Activated CD8-positive, alpha-beta T cell treated with anti-CD3 and anti-CD28 coated beads for 36 hours (primary cell): ENCODE measurements around the gene HOPX. TPM values are rescaled to one million over a fixed set of nuclear protein-coding genes. Genes with fewer than 3 reads are reported as not detected.
A peak's percentile ranks its signal among the peaks of the same experiment; 100 is the strongest.
"Not testable (repeated sequence)": the region's sequence is repeated elsewhere in the genome, so short reads cannot be mapped to it uniquely, and the experiment has no call there.

Source experiments
- ATAC-seq: fragments of 200-7000 bp; cut with Tn5 transposase; one replicate; pipeline ENCODE4 v1.10.0; 2021; ENCODE audit warnings: mild to moderate bottlenecking, moderate library complexity
- CTCF ChIA-PET: fragments of 350-600 bp; sonication (Branson Sonifier 250); formaldehyde crosslinking; loops from one replicate; lab custom pipeline; 2021; ENCODE audit warnings: antibody characterized with exemption; lab: Charles Lee
- POLR2A ChIA-PET: fragments of 350-600 bp; sonication (Branson Sonifier 250); formaldehyde crosslinking; loops from one replicate; lab custom pipeline; 2021; ENCODE audit warnings: antibody characterized with exemption; lab: Charles Lee
- DNase-seq: peaks from one replicate; pipeline ENCODE4 v3.0.0-alpha.2; 2020
- H3K27ac Mint-ChIP-seq: one replicate; pipeline ENCODE4 v1.8.0; 2021; ENCODE audit warnings: mild to moderate bottlenecking, mixed read lengths
- H3K27me3 Mint-ChIP-seq: one replicate; pipeline ENCODE4 v1.8.0; 2021; ENCODE audit warnings: mixed read lengths
- H3K36me3 Mint-ChIP-seq: one replicate; pipeline ENCODE4 v1.8.0; 2021; ENCODE audit warnings: low read depth, mixed read lengths
- H3K4me1 Mint-ChIP-seq: one replicate; pipeline ENCODE4 v1.8.0; 2021; ENCODE audit warnings: low read depth, mixed read lengths
- H3K4me3 Mint-ChIP-seq: one replicate; pipeline ENCODE4 v1.8.0; 2021; ENCODE audit warnings: mild to moderate bottlenecking, moderate library complexity, mixed read lengths
- H3K9me3 Mint-ChIP-seq: one replicate; pipeline ENCODE4 v1.8.0; 2021; ENCODE audit warnings: mixed read lengths
- intact Hi-C: fragments of 100-400 bp; cut with micrococcal nuclease; formaldehyde crosslinking; loops from one replicate; pipeline ENCODE4 v1.10.0; 2022
- total RNA-seq, 2 experiments: library from RNA; stranded (reverse); gene quantifications; one replicate each; pipeline ENCODE4 v1.2.3, GENCODE V29; 2021
- TF ChIP-seq, protein P1 (sequence below): fragments of 200-600 bp; IDR thresholded peaks from one replicate; pipeline ENCODE4 v1.8.0; 2022; ENCODE audit warnings: antibody characterized with exemption, mild to moderate bottlenecking

HOPX gene
- total RNA-seq, 2 experiments from 2014 or later: 55.8 to 58.7 TPM

GRCh38 chr4:56641494-56642051, 39.5 kb downstream of the HOPX start:
- H3K9me3 Mint-ChIP-seq: peaks cover 7% of the 10 kb centered on the region
- peak overlapping the region; percentile 66 for H3K27ac Mint-ChIP-seq
- H3K4me3 Mint-ChIP-seq: no peak overlapping the region
- ChIA-PET POLR2A (interaction anchor here (0.7 to 2.0 kb wide), 4 partner anchors 9 to 1115 kb away, joined by 3 to 21 read pairs (median 6); partner anchors contain the start of gene AASDH), CTCF (interaction anchor here (1.0 to 3.4 kb wide), 10 partner anchors 9 to 162 kb away, joined by 3 to 26 read pairs (median 3); no protein-coding TSS in a partner anchor)
- intact Hi-C loops: no loop called here
- peak; percentile 81 for ATAC-seq
- peaks cover 8% of the 10 kb centered on the region for H3K36me3 Mint-ChIP-seq
- H3K4me1 Mint-ChIP-seq: peaks cover 25% of the 10 kb centered on the region
- DNase-seq: no peak
- peaks cover 3% of the 10 kb centered on the region for H3K27me3 Mint-ChIP-seq
- TF ChIP-seq, protein P1, sequence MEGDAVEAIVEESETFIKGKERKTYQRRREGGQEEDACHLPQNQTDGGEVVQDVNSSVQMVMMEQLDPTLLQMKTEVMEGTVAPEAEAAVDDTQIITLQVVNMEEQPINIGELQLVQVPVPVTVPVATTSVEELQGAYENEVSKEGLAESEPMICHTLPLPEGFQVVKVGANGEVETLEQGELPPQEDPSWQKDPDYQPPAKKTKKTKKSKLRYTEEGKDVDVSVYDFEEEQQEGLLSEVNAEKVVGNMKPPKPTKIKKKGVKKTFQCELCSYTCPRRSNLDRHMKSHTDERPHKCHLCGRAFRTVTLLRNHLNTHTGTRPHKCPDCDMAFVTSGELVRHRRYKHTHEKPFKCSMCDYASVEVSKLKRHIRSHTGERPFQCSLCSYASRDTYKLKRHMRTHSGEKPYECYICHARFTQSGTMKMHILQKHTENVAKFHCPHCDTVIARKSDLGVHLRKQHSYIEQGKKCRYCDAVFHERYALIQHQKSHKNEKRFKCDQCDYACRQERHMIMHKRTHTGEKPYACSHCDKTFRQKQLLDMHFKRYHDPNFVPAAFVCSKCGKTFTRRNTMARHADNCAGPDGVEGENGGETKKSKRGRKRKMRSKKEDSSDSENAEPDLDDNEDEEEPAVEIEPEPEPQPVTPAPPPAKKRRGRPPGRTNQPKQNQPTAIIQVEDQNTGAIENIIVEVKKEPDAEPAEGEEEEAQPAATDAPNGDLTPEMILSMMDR: peak; percentile 40

- peaks cover 3% of the 10 kb centered on the region for H3K27me3 Mint-ChIP-seq
- DNase-seq (no peak), ATAC-seq (peak; percentile 54)
- H3K27ac Mint-ChIP-seq: peak overlapping the region; percentile 66
- no peak overlapping the region for H3K4me3 Mint-ChIP-seq
- intact Hi-C loops: no loop called here
- H3K36me3 Mint-ChIP-seq: peaks cover 1% of the 10 kb centered on the region
- peaks cover under 1% of the 10 kb centered on the region for H3K9me3 Mint-ChIP-seq
- ChIA-PET CTCF (interaction anchor here (0.6 to 3.4 kb wide), 13 partner anchors 8 to 380 kb away, joined by 3 to 26 read pairs (median 3); no protein-coding TSS in a partner anchor), POLR2A (interaction anchor here (0.7 to 2.0 kb wide), 5 partner anchors 10 to 1114 kb away, joined by 3 to 21 read pairs (median 3); partner anchors contain the start of gene AASDH)
- TF ChIP-seq, protein P1: no peak
- H3K4me1 Mint-ChIP-seq: peaks cover 22% of the 10 kb centered on the region
Measured at GRCh38 chr4:56640621-56641493, 40.2 kb downstream of the HOPX start.

- Mint-ChIP-seq H3K27me3 (no peaks in the 10 kb centered on the region), H3K4me1 (peaks cover 22% of the 10 kb centered on the region), H3K9me3 (peaks cover 3% of the 10 kb centered on the region), H3K27ac (no peak overlapping the region), H3K4me3 (no peak overlapping the region), H3K36me3 (no peaks in the 10 kb centered on the region)
- ATAC-seq: no peak
- CTCF ChIA-PET: interaction anchor here (1.4 kb wide), 1 partner anchor 10 kb away, joined by 6 read pairs; no protein-coding TSS in a partner anchor
- TF ChIP-seq, protein P1: no peak
- intact Hi-C loops: no loop called here
- DNase-seq: no peak
- POLR2A ChIA-PET: no interaction called here
Measured at GRCh38 chr4:56637791-56638190, 43.3 kb downstream of the HOPX start.

DNA sequence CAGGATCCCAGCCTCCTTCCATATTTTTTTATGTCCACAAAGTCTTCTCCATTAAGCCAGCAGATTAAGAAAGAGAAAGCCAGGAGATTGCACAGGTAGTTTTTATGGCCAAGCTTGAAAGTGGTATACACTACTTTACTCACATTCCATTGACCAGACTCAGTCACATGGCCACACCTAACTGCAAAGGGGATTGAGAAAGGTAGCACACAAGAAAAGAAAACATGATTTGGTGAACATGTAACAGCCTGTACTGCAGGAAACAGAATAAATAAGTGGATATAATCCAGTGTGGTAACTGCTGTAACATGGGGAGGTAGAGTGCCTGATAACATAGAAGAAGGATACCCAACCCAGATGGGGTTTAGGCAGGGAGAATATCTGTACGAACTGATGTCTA, 43.9 kb downstream of the HOPX start:
- ATAC-seq (no peak), DNase-seq (no peak)
- peaks cover 3% of the 10 kb centered on the region for H3K9me3 Mint-ChIP-seq
- ChIA-PET POLR2A (no interaction called here), CTCF (interaction anchor here (1.4 kb wide), 1 partner anchor 9 kb away, joined by 6 read pairs; no protein-coding TSS in a partner anchor)
- intact Hi-C loops: no loop called here
- H3K4me3 Mint-ChIP-seq: no peak overlapping the region
- H3K27me3 Mint-ChIP-seq: no peaks in the 10 kb centered on the region
- peaks cover 20% of the 10 kb centered on the region for H3K4me1 Mint-ChIP-seq
- TF ChIP-seq, protein P1: no peak
- no peaks in the 10 kb centered on the region for H3K36me3 Mint-ChIP-seq
- no peak overlapping the region for H3K27ac Mint-ChIP-seq

- H3K27me3 Mint-ChIP-seq, ATAC-seq, intact Hi-C loops, H3K9me3 Mint-ChIP-seq, H3K36me3 Mint-ChIP-seq, H3K4me1 Mint-ChIP-seq, DNase-seq, H3K4me3 Mint-ChIP-seq, H3K27ac Mint-ChIP-seq, POLR2A ChIA-PET, CTCF ChIA-PET: not testable (repeated sequence)
Measured at GRCh38 chr4:56634954-56635353, 46.1 kb downstream of the HOPX start.
